H9 (cell line): ENCODE data around the gene MESP1. TPM values are rescaled to one million over a fixed set of nuclear protein-coding genes. Genes with fewer than 3 reads are reported as not detected.

Experiments
- DNase-seq: peaks from one replicate; pipeline ENCODE4 v3.0.0-alpha.2; 2017
- H2AFZ ChIP-seq: one replicate; pipeline ENCODE4 v1.6.1; 2013; ENCODE audit warnings: mild to moderate bottlenecking, low read length, control low read depth, moderate library complexity
- H2AK5ac ChIP-seq: 2 replicates; pipeline ENCODE4 v1.6.1; 2013; ENCODE audit warnings: low read length, control low read depth, mixed read lengths; ENCODE audit not compliant: insufficient read length
- H2BK120ac ChIP-seq: one replicate; pipeline ENCODE4 v1.6.1; 2013; ENCODE audit warnings: low read depth, mild to moderate bottlenecking, low read length, control low read depth, inconsistent platforms; ENCODE audit not compliant: poor library complexity, severe bottlenecking
- H2BK12ac ChIP-seq: 2 replicates; pipeline ENCODE4 v1.6.1; 2013; ENCODE audit warnings: low read length, control low read depth, mixed read lengths, low read depth; ENCODE audit not compliant: insufficient read length
- H2BK15ac ChIP-seq: 2 replicates; pipeline ENCODE4 v1.6.1; 2013; ENCODE audit warnings: low read depth, low read length, control low read depth
- H2BK20ac ChIP-seq: one replicate; pipeline ENCODE4 v1.6.1; 2013; ENCODE audit warnings: low read depth, mild to moderate bottlenecking, low read length, control low read depth, inconsistent platforms; ENCODE audit not compliant: poor library complexity, severe bottlenecking
- H2BK5ac ChIP-seq: 2 replicates; pipeline ENCODE4 v1.6.1; 2013; ENCODE audit warnings: low read length, control low read depth, mixed read lengths; ENCODE audit not compliant: insufficient read length
- H3K14ac ChIP-seq: 2 replicates; pipeline ENCODE4 v1.6.1; 2013; ENCODE audit warnings: low read length, control low read depth; ENCODE audit not compliant: insufficient read depth
- H3K18ac ChIP-seq: 2 replicates; pipeline ENCODE4 v1.6.1; 2013; ENCODE audit warnings: low read depth, mild to moderate bottlenecking, mixed read lengths, low read length, control low read depth; ENCODE audit not compliant: insufficient read length
- H3K23ac ChIP-seq: 2 replicates; pipeline ENCODE4 v1.6.1; 2013; ENCODE audit warnings: low read length, control low read depth, mixed read lengths, low read depth; ENCODE audit not compliant: insufficient read length
- H3K23me2 ChIP-seq: 2 replicates; pipeline ENCODE4 v1.6.1; 2013; ENCODE audit warnings: low read depth, mild to moderate bottlenecking, mixed read lengths, low read length, control low read depth; ENCODE audit not compliant: insufficient read length, poor library complexity, severe bottlenecking
- H3K27ac ChIP-seq: 2 replicates; pipeline ENCODE4 v1.5.1; 2013; ENCODE audit warnings: low read length, control low read depth, mixed read lengths, low read depth; ENCODE audit not compliant: insufficient read length
- H3K27me3 ChIP-seq: 2 replicates; pipeline ENCODE4 v1.6.1; 2013; ENCODE audit warnings: low read length, control low read depth, inconsistent platforms; ENCODE audit not compliant: insufficient read depth
- H3K4ac ChIP-seq: 2 replicates; pipeline ENCODE4 v1.6.1; 2013; ENCODE audit warnings: low read depth, mild to moderate bottlenecking, control low read depth, inconsistent platforms, low read length, moderate library complexity
- H3K4me1 ChIP-seq: 2 replicates; pipeline ENCODE4 v1.6.1; 2013; ENCODE audit warnings: low read length, control low read depth, inconsistent platforms; ENCODE audit not compliant: insufficient read depth
- H3K4me2 ChIP-seq: 2 replicates; pipeline ENCODE4 v1.6.1; 2013; ENCODE audit warnings: low read length, control low read depth, mixed read lengths; ENCODE audit not compliant: insufficient read length, insufficient read depth
- H3K56ac ChIP-seq: 2 replicates; pipeline ENCODE4 v1.6.1; 2013; ENCODE audit warnings: low read depth, mild to moderate bottlenecking, mixed read lengths, low read length, control low read depth; ENCODE audit not compliant: insufficient read length
- H3K79me1 ChIP-seq: 2 replicates; pipeline ENCODE4 v1.6.1; 2013; ENCODE audit warnings: low read depth, mild to moderate bottlenecking, moderate library complexity, low read length, control low read depth, inconsistent platforms; ENCODE audit not compliant: insufficient read depth, poor library complexity, severe bottlenecking
- H3K79me2 ChIP-seq: 2 replicates; pipeline ENCODE4 v1.6.1; 2013; ENCODE audit warnings: low read length, control low read depth, inconsistent platforms; ENCODE audit not compliant: insufficient read depth
- H3K9ac ChIP-seq: 2 replicates; pipeline ENCODE4 v1.6.1; 2013; ENCODE audit warnings: low read length, control low read depth, mixed read lengths; ENCODE audit not compliant: insufficient read length; ENCODE audit errors: extremely low read depth
- H3K9me3 ChIP-seq: one replicate; pipeline ENCODE4 v1.6.1; 2013; ENCODE audit warnings: low read depth, low read length, inconsistent platforms; ENCODE audit not compliant: control insufficient read depth
- H3T11ph ChIP-seq: one replicate; pipeline ENCODE4 v1.6.1; 2013; ENCODE audit warnings: mild to moderate bottlenecking, low read length, control low read depth, inconsistent platforms
- H4K20me1 ChIP-seq: one replicate; pipeline ENCODE4 v1.6.1; 2013; ENCODE audit not compliant: control insufficient read depth, insufficient read length, insufficient read depth
- H4K5ac ChIP-seq: 2 replicates; pipeline ENCODE4 v1.6.1; 2013; ENCODE audit warnings: low read depth, mild to moderate bottlenecking, mixed read lengths, low read length, control low read depth; ENCODE audit not compliant: insufficient read length
- H4K8ac ChIP-seq: replicated peaks from 2 replicates; pipeline ENCODE4 v1.6.1; 2013; ENCODE audit warnings: low read length, control low read depth, mixed read lengths, low read depth; ENCODE audit not compliant: insufficient read length
- H4K91ac ChIP-seq: 2 replicates; pipeline ENCODE4 v1.6.1; 2013; ENCODE audit warnings: low read depth, mild to moderate bottlenecking, moderate library complexity, mixed read lengths, low read length, control low read depth; ENCODE audit not compliant: insufficient read length
- H3K27ac Mint-ChIP-seq, 3 experiments: 2 replicates in 2 of 3; 3 replicates in 1 of 3; pipeline ENCODE4 v1.8.0; 2020 to 2021; ENCODE audit warnings: mixed read lengths in 3 of 3, mild to moderate bottlenecking in 1 of 3, moderate library complexity in 1 of 3
- H3K27me3 Mint-ChIP-seq: 2 replicates; pipeline ENCODE4 v1.8.0; 2021; ENCODE audit warnings: low read depth, mild to moderate bottlenecking, moderate library complexity, mixed read lengths
- H3K36me3 Mint-ChIP-seq, 3 experiments: 2 replicates in 2 of 3; 3 replicates in 1 of 3; pipeline ENCODE4 v1.8.0; 2020 to 2021; ENCODE audit warnings: low read depth in 3 of 3, mixed read lengths in 3 of 3; ENCODE audit not compliant: insufficient read depth in 1 of 3
- H3K4me1 Mint-ChIP-seq, 2 experiments: 2 replicates each; pipeline ENCODE4 v1.8.0; 2020; ENCODE audit warnings: mixed read lengths in 2 of 2
- H3K4me3 Mint-ChIP-seq, 2 experiments: 2 replicates in 1 of 2; 3 replicates in 1 of 2; pipeline ENCODE4 v1.8.0; 2020 to 2021; ENCODE audit warnings: mild to moderate bottlenecking in 2 of 2, mixed read lengths in 2 of 2, moderate library complexity in 1 of 2
- H3K9me3 Mint-ChIP-seq, 2 experiments: 2 replicates in 1 of 2; 3 replicates in 1 of 2; pipeline ENCODE4 v1.8.0; 2020; ENCODE audit warnings: mild to moderate bottlenecking in 2 of 2, mixed read lengths in 2 of 2, moderate library complexity in 1 of 2
- CTCF ChIP-seq: fragments of 200-600 bp; sonication (generic); conservative IDR thresholded peaks from 3 replicates; pipeline ENCODE4 v1.8.0; 2021; ENCODE audit warnings: antibody characterized with exemption, mild to moderate bottlenecking
- WGBS: extraction: QIAGEN DNeasy Blood & Tissue Kit; methylation state at CpG from one replicate; pipeline ENCODE4 v1.1.7; 2013; ENCODE audit warnings: missing lambda C conversion rate, low lambda C conversion rate, mixed read lengths; ENCODE audit not compliant: insufficient read length; ENCODE audit errors: extremely low coverage; 5-methylcytosine and 5-hydroxymethylcytosine counted together
- total RNA-seq: library from RNA; stranded (reverse); gene quantifications from 2 replicates; pipeline ENCODE4 v1.2.1, GENCODE V29; 2021

The MESP1 gene
- total RNA-seq, 1 experiment from 2014 or later = not detected

- no peak overlapping the region for H3K9ac ChIP-seq
Measured at GRCh38 chr15:89781055-89781454, 30.0 kb upstream of the MESP1 start.

More at GRCh38 chr15:89781055-89781454, 30.0 kb upstream of the MESP1 start:
- Histone ChIP-seq H3K79me1 (no peaks in the 10 kb centered on the region), H3K9me3 (no peaks in the 10 kb centered on the region), H3K27me3 (peaks cover under 1% of the 10 kb centered on the region; the same call in 1 of the 2 replicates), H3K27ac (no peak overlapping the region), H4K5ac (no peak overlapping the region), H3K23me2 (peaks cover 4% of the 10 kb centered on the region), H3K79me2 (no peaks in the 10 kb centered on the region), H2BK5ac (no peak overlapping the region), H3K4me1 (peaks cover 6% of the 10 kb centered on the region), H4K8ac (no peak overlapping the region), H4K20me1 (no peaks in the 10 kb centered on the region), H3K56ac (no peak overlapping the region), H3K4ac (no peak overlapping the region), H2BK15ac (no peak overlapping the region), H3T11ph (no peak overlapping the region), H2BK120ac (no peak overlapping the region), H3K18ac (no peak overlapping the region), H2AFZ (no peak overlapping the region), H2BK12ac (no peak overlapping the region), H3K14ac (no peak overlapping the region; the same call in 1 of the 2 replicates), H4K91ac (peak overlapping the region; percentile 31), H3K4me2 (no peak overlapping the region), H3K23ac (no peak overlapping the region), H2BK20ac (no peak overlapping the region), H2AK5ac (no peak overlapping the region)
- Mint-ChIP-seq H3K9me3 (no peaks in the 10 kb centered on the region), H3K27ac (no peak overlapping the region), H3K27me3 (peaks cover 59% of the 10 kb centered on the region), H3K4me3 (no peak overlapping the region), H3K36me3 (no peaks in the 10 kb centered on the region), H3K4me1 (peaks cover 21 to 27% of the 10 kb centered on the region in 2 experiments)
- TF ChIP-seq CTCF = no peak
- no peak for DNase-seq
- WGBS = no CpG with 5 or more reads among the region's 6 CpGs
